ENCODE measurements around the gene PRMT1.
"Not testable (repeated sequence)": the region's sequence is repeated elsewhere in the genome, so short reads cannot be mapped to it uniquely, and the experiment has no call there.

Gene PRMT1

DNA sequence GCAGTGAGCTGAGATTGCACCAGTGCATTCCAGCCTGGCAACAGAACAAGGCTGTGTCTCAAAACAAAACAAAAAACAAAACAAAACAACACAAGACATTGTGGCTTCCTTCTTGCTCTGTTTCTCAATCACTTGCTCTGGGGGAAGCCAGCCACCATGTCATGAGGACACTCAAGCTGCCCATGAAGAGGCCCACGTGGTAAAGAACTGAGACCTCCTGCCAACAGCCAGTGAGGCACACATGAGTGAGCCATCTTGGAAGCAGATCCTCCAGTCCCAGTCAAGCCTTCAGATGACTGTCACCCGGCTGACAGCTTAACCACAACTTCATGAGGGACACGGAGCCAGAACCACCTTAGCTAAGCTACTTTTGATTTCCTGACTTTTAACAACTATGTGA is 39.1 kb downstream of the PRMT1 start:
- in situ Hi-C loops (cut with HindIII; ENCODE audit: low sequenced_read_pairs) = no loop called here

- in situ Hi-C loops (cut with HindIII; ENCODE audit: low sequenced_read_pairs) = no loop called here
Observed at GRCh38 chr19:49718511-49718910, 41.4 kb downstream of the PRMT1 start.

GRCh38 chr19:49718991-49719390 is 41.9 kb downstream of the PRMT1 start:
- in situ Hi-C loops (cut with HindIII; ENCODE audit: low sequenced_read_pairs) = no loop called here

GRCh38 chr19:49719420-49719819 is 42.3 kb downstream of the PRMT1 start:
- in situ Hi-C loops (cut with HindIII; ENCODE audit: low sequenced_read_pairs) = not testable (repeated sequence)

DNA sequence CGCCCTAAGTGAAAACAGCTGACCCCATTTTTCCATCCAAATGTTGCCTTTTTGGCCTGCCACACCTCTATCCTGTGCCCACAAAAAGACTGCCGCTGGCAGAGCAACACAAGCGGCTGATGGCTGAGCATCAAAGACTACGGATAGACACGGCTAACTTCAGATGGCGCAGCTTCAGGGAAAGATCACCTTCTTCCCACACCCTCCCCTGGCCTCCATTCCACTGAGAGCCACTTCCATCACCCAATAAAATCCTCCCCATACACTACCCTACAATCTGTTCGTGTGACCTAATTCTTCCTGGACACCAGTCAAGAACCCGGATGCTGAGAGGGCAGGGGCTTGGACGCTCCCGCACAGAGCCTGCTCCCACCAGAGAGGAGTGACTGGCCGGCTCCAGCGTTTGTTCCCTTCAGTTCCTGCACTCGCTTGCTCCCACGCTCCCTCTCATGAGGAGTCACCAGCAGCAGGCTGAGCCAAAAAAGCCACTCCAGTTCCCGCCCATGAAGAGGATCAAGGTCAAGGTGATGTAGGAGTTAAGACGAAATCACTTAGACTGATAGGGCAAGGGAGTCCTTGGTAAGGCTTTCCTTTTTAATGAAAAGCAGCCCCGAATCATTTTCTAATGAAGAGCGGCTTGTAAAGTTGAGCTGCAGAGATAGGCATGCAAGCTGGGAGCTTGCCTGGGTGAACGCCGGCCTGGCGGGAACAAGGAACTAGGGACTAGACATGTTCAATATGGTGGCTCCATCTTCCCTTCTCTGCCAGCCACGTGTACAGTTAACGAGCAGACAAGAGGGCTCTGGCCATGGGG is 50.4 kb downstream of the PRMT1 start:
- in situ Hi-C loops (cut with HindIII; ENCODE audit: low sequenced_read_pairs) = no loop called here

- in situ Hi-C loops (cut with HindIII; ENCODE audit: low sequenced_read_pairs) = no loop called here
Observed at GRCh38 chr19:49730166-49730565, 53.1 kb downstream of the PRMT1 start.
